ENCODE data around the gene LRFN2.

Gene LRFN2

DNA sequence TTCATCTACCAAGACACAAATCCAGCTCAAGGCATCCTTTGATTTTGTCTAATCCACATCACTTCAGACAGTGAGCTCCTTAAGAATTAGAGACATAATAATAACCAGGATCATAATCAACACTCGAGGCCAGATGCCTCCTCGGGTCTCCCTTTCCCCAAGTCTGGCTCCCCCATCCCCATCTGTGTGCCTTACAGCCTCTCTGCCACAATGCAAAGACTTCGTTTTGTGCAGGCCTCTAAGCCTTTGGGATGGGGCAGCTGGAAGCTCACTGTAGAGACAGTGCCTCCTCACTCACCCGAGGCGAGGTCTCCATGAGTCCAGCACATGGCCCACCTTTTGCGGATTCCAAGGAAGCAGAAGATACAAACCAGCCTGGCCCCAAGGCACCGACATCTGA, 30.3 kb downstream of the LRFN2 start:
- H3K27ac ChIP-seq: no peak overlapping the region
- CTCF ChIA-PET: no interaction called here
- POLR2A ChIA-PET (ENCODE audit: low non-redundant PET): no interaction called here
- TF ChIP-seq, protein P1, sequence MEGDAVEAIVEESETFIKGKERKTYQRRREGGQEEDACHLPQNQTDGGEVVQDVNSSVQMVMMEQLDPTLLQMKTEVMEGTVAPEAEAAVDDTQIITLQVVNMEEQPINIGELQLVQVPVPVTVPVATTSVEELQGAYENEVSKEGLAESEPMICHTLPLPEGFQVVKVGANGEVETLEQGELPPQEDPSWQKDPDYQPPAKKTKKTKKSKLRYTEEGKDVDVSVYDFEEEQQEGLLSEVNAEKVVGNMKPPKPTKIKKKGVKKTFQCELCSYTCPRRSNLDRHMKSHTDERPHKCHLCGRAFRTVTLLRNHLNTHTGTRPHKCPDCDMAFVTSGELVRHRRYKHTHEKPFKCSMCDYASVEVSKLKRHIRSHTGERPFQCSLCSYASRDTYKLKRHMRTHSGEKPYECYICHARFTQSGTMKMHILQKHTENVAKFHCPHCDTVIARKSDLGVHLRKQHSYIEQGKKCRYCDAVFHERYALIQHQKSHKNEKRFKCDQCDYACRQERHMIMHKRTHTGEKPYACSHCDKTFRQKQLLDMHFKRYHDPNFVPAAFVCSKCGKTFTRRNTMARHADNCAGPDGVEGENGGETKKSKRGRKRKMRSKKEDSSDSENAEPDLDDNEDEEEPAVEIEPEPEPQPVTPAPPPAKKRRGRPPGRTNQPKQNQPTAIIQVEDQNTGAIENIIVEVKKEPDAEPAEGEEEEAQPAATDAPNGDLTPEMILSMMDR (conservative IDR thresholded peaks at IDR 0.05; ENCODE audit: low read depth): no peak
- no peak for DNase-seq (ENCODE audit: low spot score)

DNA sequence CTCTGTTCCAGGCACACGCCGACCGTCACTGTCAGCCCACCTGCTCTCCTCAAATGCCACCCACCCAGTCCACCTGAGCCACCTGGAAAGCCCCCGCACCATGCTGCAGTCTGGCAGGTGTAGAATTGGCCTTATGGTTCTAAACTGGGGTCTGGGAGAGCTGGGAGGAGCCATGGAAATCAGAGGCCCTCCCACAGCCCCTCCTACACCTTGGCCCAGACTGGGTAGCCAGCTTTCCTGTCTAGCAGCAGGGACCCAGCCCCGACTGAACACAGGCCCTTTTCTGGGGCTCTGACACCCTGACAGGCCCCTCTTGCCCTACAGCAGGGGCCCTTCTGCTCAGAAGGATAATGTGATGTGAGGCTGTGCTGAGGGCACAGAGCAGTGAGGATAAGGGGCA, 31.1 kb downstream of the LRFN2 start:
- ChIA-PET CTCF (interaction anchor here (0.6 kb wide), 1 partner anchor 585 kb away, joined by 3 read pairs; no protein-coding TSS in a partner anchor), POLR2A (ENCODE audit: low non-redundant PET) (no interaction called here)
- no peak for DNase-seq (ENCODE audit: low spot score)

DNA sequence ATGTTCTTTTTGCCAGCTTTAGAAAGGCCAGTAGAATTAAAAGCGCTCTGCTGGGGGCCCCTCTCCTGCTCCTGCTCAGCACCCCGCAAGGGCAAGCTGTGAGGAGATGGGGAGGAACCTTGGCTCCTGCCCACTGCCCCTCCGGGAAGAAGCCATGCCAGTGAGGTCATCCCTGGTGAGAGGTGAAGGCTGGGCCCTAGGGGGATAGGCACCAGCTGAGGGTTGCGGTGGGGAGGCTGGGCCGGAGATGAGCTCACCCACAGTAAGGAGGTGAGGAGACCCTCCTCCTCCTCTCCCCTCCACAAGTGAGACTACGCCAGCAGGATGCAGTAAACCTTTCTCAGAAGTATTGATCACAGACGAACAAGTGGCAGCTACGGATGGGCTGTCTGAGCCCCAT, 32.1 kb downstream of the LRFN2 start:
- CTCF ChIA-PET: no interaction called here
- no peak for DNase-seq (ENCODE audit: low spot score)
- POLR2A ChIA-PET (ENCODE audit: low non-redundant PET): no interaction called here
- TF ChIP-seq, protein P1 (conservative IDR thresholded peaks at IDR 0.05; ENCODE audit: low read depth): no peak
- no peak overlapping the region for H3K27ac ChIP-seq

More for the DNA sequence above, 31.1 kb downstream of the LRFN2 start:
- TF ChIP-seq, protein P1 (conservative IDR thresholded peaks at IDR 0.05; ENCODE audit: low read depth): no peak
- no peak overlapping the region for H3K27ac ChIP-seq

DNA sequence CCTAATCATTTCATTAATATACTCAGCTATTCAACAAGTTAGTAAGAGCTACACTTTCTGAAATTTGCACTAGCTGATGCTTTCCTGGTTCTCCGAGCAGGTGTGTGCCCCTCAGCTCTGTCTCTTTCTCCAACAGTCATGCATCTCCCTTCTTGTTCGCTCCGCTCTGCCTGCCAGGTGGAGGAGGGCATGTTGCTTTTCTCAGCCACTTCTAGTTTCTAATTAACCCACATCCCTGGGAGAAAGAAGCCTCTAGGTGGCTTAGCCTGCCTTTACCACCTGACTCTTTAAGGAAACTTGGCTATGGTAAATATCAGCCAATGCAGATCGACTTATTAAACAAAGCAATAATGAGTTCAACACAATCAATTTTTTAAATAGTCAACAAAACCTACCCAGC, 34.2 kb downstream of the LRFN2 start:
- POLR2A ChIA-PET (ENCODE audit: low non-redundant PET): no interaction called here

DNA sequence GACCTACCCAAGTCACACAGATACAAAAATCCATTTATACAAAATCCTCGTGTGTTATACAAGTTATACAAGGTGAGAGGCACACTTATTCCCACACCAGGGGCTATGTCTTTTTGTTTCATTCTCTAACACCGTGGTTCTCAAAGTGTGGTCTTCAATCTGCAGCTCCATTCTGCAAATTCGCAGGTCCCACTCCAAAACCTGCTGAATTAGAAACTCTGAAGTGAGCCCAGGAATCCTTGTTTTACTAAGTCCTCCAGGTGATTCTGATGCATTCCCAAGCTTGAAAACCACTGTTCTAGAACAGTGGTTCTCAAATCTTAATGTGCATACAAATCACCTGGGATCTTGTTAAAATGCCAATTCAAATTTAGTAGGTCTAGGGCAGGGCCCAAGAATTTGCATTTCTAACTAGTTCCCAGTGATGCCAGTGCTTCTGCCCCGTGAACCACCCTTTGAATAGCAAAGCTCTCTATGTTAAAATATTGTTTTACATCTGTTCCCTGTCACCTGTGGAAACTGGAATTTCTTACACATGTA, 35.1 kb downstream of the LRFN2 start:
- CTCF ChIA-PET: interaction anchor here (0.5 kb wide), 1 partner anchor 112 kb away, joined by 6 read pairs; no protein-coding TSS in a partner anchor
- POLR2A ChIA-PET (ENCODE audit: low non-redundant PET): no interaction called here
- TF ChIP-seq, protein P1 (conservative IDR thresholded peaks at IDR 0.05; ENCODE audit: low read depth): no peak
- no peak overlapping the region for H3K27ac ChIP-seq
- DNase-seq (ENCODE audit: low spot score): no peak

More for the DNA sequence above, 34.2 kb downstream of the LRFN2 start:
- H3K27ac ChIP-seq: no peak overlapping the region
- CTCF ChIA-PET: no interaction called here
- TF ChIP-seq, protein P1 (conservative IDR thresholded peaks at IDR 0.05; ENCODE audit: low read depth): no peak
- DNase-seq (ENCODE audit: low spot score): no peak

DNA sequence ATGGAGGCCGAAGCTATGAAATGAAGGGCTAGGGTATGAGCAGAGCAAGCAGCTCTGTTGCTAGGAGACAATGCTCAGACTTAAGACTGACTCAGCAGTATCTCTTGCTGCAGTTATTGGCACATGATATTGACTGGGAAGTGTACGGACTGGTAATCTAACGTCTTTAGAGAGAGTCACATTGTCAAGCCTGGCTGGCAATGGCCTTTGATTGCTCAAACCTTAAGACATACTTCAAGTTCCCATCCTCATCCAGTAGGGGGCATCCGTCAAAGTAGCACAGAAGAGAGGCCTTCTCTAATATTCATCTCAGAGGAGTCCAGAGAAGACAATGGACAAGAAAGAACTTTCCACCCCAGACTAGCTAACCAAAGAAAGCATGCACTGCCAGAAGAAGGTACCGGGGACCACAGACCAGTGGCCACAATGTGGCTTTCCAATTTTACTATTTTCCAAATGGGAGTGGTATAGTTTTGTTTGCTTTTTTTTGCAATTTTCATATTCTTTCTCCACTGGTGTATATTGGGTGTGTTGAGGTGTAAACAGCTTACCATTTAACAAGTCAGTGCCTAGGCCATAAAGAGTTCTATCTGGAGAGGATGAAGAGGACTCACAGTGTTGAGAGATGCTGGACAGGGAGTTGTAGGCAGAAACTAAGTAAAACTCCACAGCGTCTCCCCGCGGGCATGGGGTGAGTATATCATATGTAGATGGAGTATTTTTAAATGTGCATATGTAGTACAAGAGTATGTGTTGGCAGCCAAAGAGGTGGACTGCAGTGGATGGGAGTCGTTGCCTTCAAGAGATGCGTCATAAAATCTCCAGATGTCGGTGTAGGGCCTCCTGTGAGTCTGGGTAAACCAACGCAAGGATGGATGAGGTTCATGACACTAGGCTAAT, 36.7 kb downstream of the LRFN2 start:
- POLR2A ChIA-PET (ENCODE audit: low non-redundant PET): no interaction called here
- H3K27ac ChIP-seq: no peak overlapping the region
- TF ChIP-seq, protein P1 (conservative IDR thresholded peaks at IDR 0.05; ENCODE audit: low read depth): no peak
- DNase-seq (ENCODE audit: low spot score): no peak
- CTCF ChIA-PET: interaction anchor here (0.7 kb wide), 1 partner anchor 235 kb away, joined by 3 read pairs; no protein-coding TSS in a partner anchor
